CD14-positive monocyte (primary cell): ENCODE results near the gene OTULIN. TPM values are rescaled to one million over a fixed set of nuclear protein-coding genes. Genes with fewer than 3 reads are reported as not detected.

Source experiments
- DNase-seq, 3 donors: peaks; one replicate each; pipeline ENCODE4 v3.0.0-alpha.2; 2011 to 2022
- H2AFZ ChIP-seq: 2 replicates; pipeline ENCODE4 v1.6.0; 2012; ENCODE audit warnings: mild to moderate bottlenecking, low read depth, low read length, inconsistent platforms; ENCODE audit not compliant: insufficient read depth, poor library complexity, severe bottlenecking
- H3K27ac ChIP-seq, 2 donors: 1 replicate in 1 of 2; 2 replicates in 1 of 2; pipeline ENCODE4 v1.5.1; 2012 to 2013; ENCODE audit warnings: low read length in 2 of 2, control low read depth in 1 of 2, inconsistent platforms in 1 of 2, low read depth in 1 of 2, mild to moderate bottlenecking in 1 of 2
- H3K27me3 ChIP-seq, 2 donors: one replicate each; pipeline versions ENCODE4 v1.6.0 to v1.6.1; 2011 to 2013; ENCODE audit warnings: low read length in 2 of 2; ENCODE audit not compliant: control insufficient read depth in 2 of 2, insufficient read depth in 2 of 2
- H3K36me3 ChIP-seq, 2 donors: replicated peaks in 1 of 2; 1 replicate in 1 of 2; 2 replicates in 1 of 2; pipeline versions ENCODE4 v1.5.1 to v1.6.1; 2012 to 2013; ENCODE audit warnings: low read length in 2 of 2, control low read depth in 1 of 2, inconsistent platforms in 1 of 2, mild to moderate bottlenecking in 1 of 2; ENCODE audit not compliant: insufficient read depth in 2 of 2, control insufficient read depth in 1 of 2
- H3K4me1 ChIP-seq, 2 donors: 1 replicate in 1 of 2; 2 replicates in 1 of 2; pipeline versions ENCODE4 v1.5.1 to v1.6.1; 2012 to 2013; ENCODE audit warnings: low read length in 2 of 2, control low read depth in 1 of 2, inconsistent platforms in 1 of 2, mild to moderate bottlenecking in 1 of 2, moderate library complexity in 1 of 2; ENCODE audit not compliant: insufficient read depth in 2 of 2, control insufficient read depth in 1 of 2
- H3K4me2 ChIP-seq: replicated peaks from 2 replicates; pipeline ENCODE3; 2012; ENCODE audit warnings: low read length, moderate library complexity, mild to moderate bottlenecking; ENCODE audit not compliant: poor library complexity, severe bottlenecking; ENCODE audit errors: extremely low read depth
- H3K4me3 ChIP-seq, 3 experiments: fragments of 200-600 bp in 1 of 3; sonication (generic) in 1 of 3; replicated peaks in 1 of 3; 1 replicate in 2 of 3; 2 replicates in 1 of 3; pipeline ENCODE4 v1.5.1; 2011 to 2013; ENCODE audit warnings: low read length in 3 of 3, mild to moderate bottlenecking in 3 of 3, control low read depth in 2 of 3, low read depth in 2 of 3, inconsistent platforms in 1 of 3, moderate library complexity in 1 of 3
- H3K79me2 ChIP-seq: 2 replicates; pipeline ENCODE4 v1.6.0; 2012; ENCODE audit warnings: mild to moderate bottlenecking, control low read depth, inconsistent platforms, low read length, moderate library complexity; ENCODE audit not compliant: insufficient read depth
- H3K9ac ChIP-seq: 2 replicates; pipeline ENCODE4 v1.6.0; 2017; ENCODE audit warnings: low read length, mild to moderate bottlenecking; ENCODE audit not compliant: insufficient read depth, poor library complexity, severe bottlenecking
- H3K9me3 ChIP-seq, 2 donors: replicated peaks in 1 of 2; 1 replicate in 1 of 2; 2 replicates in 1 of 2; pipeline versions ENCODE4 v1.5.1 to v1.6.1; 2012 to 2013; ENCODE audit warnings: low read length in 2 of 2, control low read depth in 1 of 2; ENCODE audit not compliant: control insufficient read depth in 1 of 2, insufficient read depth in 1 of 2
- H4K20me1 ChIP-seq: 2 replicates; pipeline ENCODE4 v1.6.0; 2012; ENCODE audit warnings: mild to moderate bottlenecking, low read length, control low read depth, moderate library complexity; ENCODE audit not compliant: insufficient read depth
- H3K27ac Mint-ChIP-seq, 7 donors: one replicate each; pipeline ENCODE4 v1.8.0; 2020; ENCODE audit warnings: mild to moderate bottlenecking in 7 of 7, mixed read lengths in 7 of 7, moderate library complexity in 6 of 7, inconsistent platforms in 2 of 7
- H3K27me3 Mint-ChIP-seq, 3 donors: one replicate each; pipeline ENCODE4 v1.8.0; 2021 to 2022; ENCODE audit warnings: low read depth in 3 of 3, mild to moderate bottlenecking in 3 of 3, mixed read lengths in 3 of 3, moderate library complexity in 3 of 3, inconsistent platforms in 1 of 3
- H3K36me3 Mint-ChIP-seq, 2 donors: one replicate each; pipeline ENCODE4 v1.8.0; 2020; ENCODE audit warnings: mixed read lengths in 2 of 2, inconsistent platforms in 1 of 2, mild to moderate bottlenecking in 1 of 2
- H3K4me1 Mint-ChIP-seq: one replicate; pipeline ENCODE4 v1.8.0; 2020; ENCODE audit warnings: mild to moderate bottlenecking, mixed read lengths
- H3K4me3 Mint-ChIP-seq, 2 donors: one replicate each; pipeline ENCODE4 v1.8.0; 2020; ENCODE audit warnings: mild to moderate bottlenecking in 2 of 2, mixed read lengths in 2 of 2, moderate library complexity in 1 of 2
- H3K9me3 Mint-ChIP-seq, 7 donors: one replicate each; pipeline ENCODE4 v1.8.0; 2020 to 2022; ENCODE audit warnings: mixed read lengths in 7 of 7, mild to moderate bottlenecking in 6 of 7, moderate library complexity in 6 of 7, inconsistent platforms in 2 of 7
- CTCF ChIP-seq: fragments of 200-600 bp; IDR thresholded peaks from one replicate; pipeline ENCODE4 v1.8.0; 2022; ENCODE audit warnings: antibody characterized with exemption, mild to moderate bottlenecking
- WGBS: methylation state at CpG from one replicate; pipeline ENCODE4 v1.1.5; 2013; ENCODE audit warnings: missing lambda C conversion rate; ENCODE audit not compliant: insufficient coverage; 5-methylcytosine and 5-hydroxymethylcytosine counted together
- intact Hi-C, 2 donors: fragments of 100-400 bp; cut with micrococcal nuclease; formaldehyde crosslinking; loops; one replicate each; pipeline versions ENCODE4 v1.15.0 to v1.15.1; 2023
- polyA plus RNA-seq, 3 donors: library from polyadenylated mRNA; depleted of rRNA in 1 of 3; unstranded in 2 of 3; stranded (reverse) in 1 of 3; fragments of 300-500 nt in 2 of 3; fragments of >200 nt in 1 of 3; fragmentation: Illumina TruSeq in 2 of 3; gene quantifications; 1 replicate in 2 of 3; 2 replicates in 1 of 3; pipeline ENCODE4 v1.2.3, GENCODE V29; 2012 to 2021

The OTULIN gene
- polyA plus RNA-seq, 3 donors, result 13.7 to 14.2 (median 14.0) TPM

DNA sequence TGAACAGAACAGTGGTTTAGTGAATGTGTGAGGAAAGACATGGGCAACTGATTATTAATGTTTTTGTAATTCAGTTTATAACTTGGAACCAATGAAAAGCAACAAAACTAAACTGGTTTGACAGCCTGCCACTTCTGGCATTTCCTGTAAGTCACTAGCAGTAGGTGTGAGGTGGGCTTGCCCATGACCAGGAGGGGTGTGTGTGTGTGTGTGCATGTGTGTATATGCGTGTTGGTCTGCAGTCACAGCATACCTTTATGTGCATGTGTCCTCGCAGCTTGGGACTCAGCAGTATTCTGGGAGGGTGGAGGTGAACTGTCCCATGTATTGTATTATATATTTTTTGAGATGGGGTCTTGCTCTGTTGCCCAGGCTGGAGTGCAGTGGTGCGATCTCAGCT lies 32.3 kb downstream of the OTULIN start:
- Histone ChIP-seq H3K27ac (no peak overlapping the region), H3K27me3 (no peaks in the 10 kb centered on the region), H3K4me2 (no peak overlapping the region), H2AFZ (no peak overlapping the region), H3K4me1 (peaks cover 8% of the 10 kb centered on the region in 2 donors), H3K79me2 (no peaks in the 10 kb centered on the region), H3K9ac (no peak overlapping the region), H3K9me3 (no peaks in the 10 kb centered on the region), H3K4me3 (no peak overlapping the region), H4K20me1 (peaks cover 63% of the 10 kb centered on the region), H3K36me3 (peaks cover 69 to 93% of the 10 kb centered on the region in 2 donors)
- H3K4me1 Mint-ChIP-seq, result peaks cover 7% of the 10 kb centered on the region
- H3K9me3 Mint-ChIP-seq, result no peaks in the 10 kb centered on the region
- WGBS, result 100% methylated on average over 2 of the region's 3 CpGs
- H3K4me3 Mint-ChIP-seq, result no peak overlapping the region
- intact Hi-C loops, result no loop called here
- H3K36me3 Mint-ChIP-seq, result peaks cover 80 to 87% of the 10 kb centered on the region in 2 donors
- peak overlapping the region in 1 of 7 donors; percentile 65 for H3K27ac Mint-ChIP-seq
- no peak for TF ChIP-seq CTCF
- H3K27me3 Mint-ChIP-seq, result peaks cover 0 to 2% (median 0%) of the 10 kb centered on the region in 3 donors
- no peak for DNase-seq

DNA sequence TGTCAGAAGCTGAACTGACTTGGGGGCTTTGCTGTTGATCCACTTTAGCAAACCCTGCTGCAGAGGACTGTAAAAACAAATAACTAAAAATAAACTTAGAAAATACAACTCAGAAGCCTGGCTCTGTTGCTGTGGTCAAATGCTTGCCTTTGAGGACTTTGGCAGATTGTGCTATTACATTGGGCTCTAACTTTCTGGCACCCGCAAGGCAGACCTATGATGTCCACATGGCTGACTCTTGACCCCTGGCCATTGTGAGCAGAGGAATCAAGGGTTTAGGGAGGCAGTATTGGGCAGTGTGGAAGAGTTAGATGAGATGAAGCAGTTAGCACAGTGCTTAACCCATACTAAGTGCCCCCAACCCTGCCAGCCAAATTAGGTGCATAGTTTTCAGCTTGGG lies 34.0 kb downstream of the OTULIN start:
- Mint-ChIP-seq H3K27ac (no peak overlapping the region), H3K36me3 (peaks cover 79 to 86% of the 10 kb centered on the region in 2 donors), H3K4me1 (peaks cover 7% of the 10 kb centered on the region), H3K4me3 (no peak overlapping the region), H3K9me3 (no peaks in the 10 kb centered on the region), H3K27me3 (peaks cover 0 to 5% (median 0%) of the 10 kb centered on the region in 3 donors)
- DNase-seq, result no peak
- intact Hi-C loops, result no loop called here
- H4K20me1 ChIP-seq, result peaks cover 70% of the 10 kb centered on the region
- H3K79me2 ChIP-seq, result peaks cover 3% of the 10 kb centered on the region
- H3K4me1 ChIP-seq, result peaks cover 8% of the 10 kb centered on the region in 2 donors
- H3K4me2 ChIP-seq, result no peak overlapping the region
- no peaks in the 10 kb centered on the region for H3K27me3 ChIP-seq
- no peaks in the 10 kb centered on the region for H3K9me3 ChIP-seq
- H3K4me3 ChIP-seq, result no peak overlapping the region
- WGBS, result no CpG with 5 or more reads among the region's 1 CpG
- peaks cover 68 to 93% of the 10 kb centered on the region in 2 donors for H3K36me3 ChIP-seq
- H2AFZ ChIP-seq, result no peak overlapping the region
- H3K27ac ChIP-seq, result no peak overlapping the region
- TF ChIP-seq CTCF, result no peak
- no peak overlapping the region for H3K9ac ChIP-seq
